Mesenchymal stem cell (in vitro differentiated cells and primary cell): ENCODE results near the gene BBS2.

Source experiments
- DNase-seq: peaks from one replicate; pipeline ENCODE4 v3.0.0-alpha.2; 2013
- H2AFZ ChIP-seq: one replicate; pipeline ENCODE4 v1.6.1; 2013; ENCODE audit warnings: low read depth, mild to moderate bottlenecking, control low read depth, inconsistent platforms, low read length, moderate library complexity
- H2AK5ac ChIP-seq: 2 replicates; pipeline ENCODE4 v1.6.1; 2013; ENCODE audit warnings: low read length, moderate library complexity, mild to moderate bottlenecking, inconsistent platforms; ENCODE audit not compliant: severe bottlenecking
- H2BK120ac ChIP-seq: one replicate; pipeline ENCODE4 v1.6.1; 2013; ENCODE audit warnings: low read depth, mild to moderate bottlenecking, inconsistent platforms, low read length, moderate library complexity
- H2BK12ac ChIP-seq, 2 experiments: one replicate each; pipeline ENCODE4 v1.6.1; 2013; ENCODE audit warnings: inconsistent platforms in 2 of 2, low read length in 2 of 2, mild to moderate bottlenecking in 2 of 2, moderate library complexity in 2 of 2, control low read depth in 1 of 2
- H2BK15ac ChIP-seq: one replicate; pipeline ENCODE4 v1.6.1; 2013; ENCODE audit warnings: mild to moderate bottlenecking, low read depth, inconsistent platforms; ENCODE audit not compliant: poor library complexity, severe bottlenecking
- H2BK5ac ChIP-seq: 2 replicates; pipeline ENCODE4 v1.6.1; 2013; ENCODE audit warnings: low read depth, mild to moderate bottlenecking, low read length, control low read depth, inconsistent platforms; ENCODE audit not compliant: poor library complexity, severe bottlenecking
- H3K14ac ChIP-seq, 2 experiments: one replicate each; pipeline ENCODE4 v1.6.1; 2013; ENCODE audit warnings: inconsistent platforms in 2 of 2, low read length in 2 of 2, control low read depth in 1 of 2, mild to moderate bottlenecking in 1 of 2, moderate library complexity in 1 of 2
- H3K18ac ChIP-seq, 2 experiments: one replicate each; pipeline ENCODE4 v1.6.1; 2013; ENCODE audit warnings: inconsistent platforms in 2 of 2, low read length in 2 of 2, control low read depth in 1 of 2, low read depth in 1 of 2, mild to moderate bottlenecking in 1 of 2
- H3K23ac ChIP-seq, 2 experiments: one replicate each; pipeline ENCODE4 v1.6.1; 2013; ENCODE audit warnings: inconsistent platforms in 2 of 2, low read length in 2 of 2, mild to moderate bottlenecking in 2 of 2, moderate library complexity in 2 of 2, control low read depth in 1 of 2
- H3K27ac ChIP-seq: 2 replicates; pipeline ENCODE4 v1.5.1; 2013; ENCODE audit warnings: mild to moderate bottlenecking, moderate library complexity, low read length, control low read depth, inconsistent platforms; ENCODE audit not compliant: poor library complexity, severe bottlenecking
- H3K27me3 ChIP-seq, 2 experiments: 2 replicates each; pipeline versions ENCODE4 v1.6.1 to v1.7.0; 2013; ENCODE audit warnings: low read length in 2 of 2, mild to moderate bottlenecking in 2 of 2, moderate library complexity in 2 of 2, control low read depth in 1 of 2, inconsistent platforms in 1 of 2; ENCODE audit not compliant: control insufficient read depth in 1 of 2, insufficient read depth in 1 of 2
- H3K36me3 ChIP-seq, 2 experiments: 2 replicates each; pipeline versions ENCODE4 v1.6.1 to v1.7.0; 2013; ENCODE audit warnings: low read length in 2 of 2, control low read depth in 1 of 2, inconsistent platforms in 1 of 2, low read depth in 1 of 2, mild to moderate bottlenecking in 1 of 2; ENCODE audit not compliant: insufficient read depth in 2 of 2, control insufficient read depth in 1 of 2
- H3K4ac ChIP-seq, 2 experiments: one replicate each; pipeline ENCODE4 v1.6.1; 2013; ENCODE audit warnings: inconsistent platforms in 2 of 2, low read length in 2 of 2, mild to moderate bottlenecking in 2 of 2, moderate library complexity in 2 of 2, control low read depth in 1 of 2, low read depth in 1 of 2
- H3K4me1 ChIP-seq: 2 replicates; pipeline ENCODE4 v1.6.1; 2013; ENCODE audit warnings: low read depth, low read length, control low read depth; ENCODE audit not compliant: control insufficient read depth, insufficient read depth
- H3K4me2 ChIP-seq: 2 replicates; pipeline ENCODE4 v1.6.1; 2013; ENCODE audit warnings: low read length, mild to moderate bottlenecking, inconsistent platforms; ENCODE audit not compliant: poor library complexity, severe bottlenecking
- H3K4me3 ChIP-seq, 2 experiments: 2 replicates each; pipeline versions ENCODE4 v1.5.1 to v1.7.0; 2013; ENCODE audit warnings: low read length in 2 of 2, mild to moderate bottlenecking in 2 of 2, control low read depth in 1 of 2, low read depth in 1 of 2; ENCODE audit not compliant: insufficient read depth in 1 of 2
- H3K79me1 ChIP-seq: replicated peaks from 2 replicates; pipeline ENCODE4 v1.6.1; 2013; ENCODE audit warnings: mild to moderate bottlenecking, control low read depth, low read length, inconsistent platforms; ENCODE audit not compliant: poor library complexity, severe bottlenecking
- H3K9ac ChIP-seq: 2 replicates; pipeline ENCODE4 v1.7.0; 2013; ENCODE audit warnings: mild to moderate bottlenecking, low read length, moderate library complexity
- H3K9me3 ChIP-seq: 2 replicates; pipeline ENCODE4 v1.7.0; 2013; ENCODE audit warnings: mild to moderate bottlenecking, low read length; ENCODE audit not compliant: control insufficient read depth
- H4K8ac ChIP-seq: one replicate; pipeline ENCODE4 v1.6.1; 2013; ENCODE audit warnings: inconsistent platforms, mild to moderate bottlenecking, low read length, moderate library complexity
- H4K91ac ChIP-seq: one replicate; pipeline ENCODE4 v1.6.1; 2013; ENCODE audit warnings: mild to moderate bottlenecking, low read length, inconsistent platforms

The BBS2 gene

GRCh38 chr16:56436258-56436657 is 83.6 kb downstream of the BBS2 start:
- Histone ChIP-seq H3K14ac (no peak overlapping the region), H4K8ac (no peak overlapping the region), H3K27me3 (no peaks in the 10 kb centered on the region), H3K4me3 (no peak overlapping the region), H2BK120ac (no peak overlapping the region), H2BK15ac (no peak overlapping the region), H2BK5ac (no peak overlapping the region), H3K4me2 (no peak overlapping the region), H3K79me1 (peaks cover 17% of the 10 kb centered on the region), H2AFZ (no peak overlapping the region), H2AK5ac (no peak overlapping the region), H4K91ac (no peak overlapping the region), H3K36me3 (peaks cover 16 to 80% of the 10 kb centered on the region in 2 experiments), H3K27ac (no peak overlapping the region), H3K18ac (no peak overlapping the region), H3K4ac (no peak overlapping the region), H3K4me1 (peaks cover 1% of the 10 kb centered on the region), H3K9ac (no peak overlapping the region), H3K9me3 (no peaks in the 10 kb centered on the region), H2BK12ac (no peak overlapping the region), H3K23ac (no peak overlapping the region)
- no peak for DNase-seq
